Hematopoietic multipotent progenitor cell treated with erythropoietin and hydrocortisone succinate and interleukin-3 and kit ligand, for 15 days (in vitro differentiated cells): ENCODE data around the gene GALNTL6.

Experiments
- DNase-seq: peaks from one replicate; pipeline ENCODE4 v3.0.0-alpha.2; 2015; ENCODE audit warnings: low spot score

Gene GALNTL6

GRCh38 chr4:172009446-172010230 lies 196.4 kb downstream of the GALNTL6 start:
- DNase-seq = no peak

- no peak for DNase-seq
Measured at GRCh38 chr4:172011196-172011595, 198.0 kb downstream of the GALNTL6 start.

GRCh38 chr4:172018358-172018757 lies 205.2 kb downstream of the GALNTL6 start:
- no peak for DNase-seq

- DNase-seq = no peak
Measured at GRCh38 chr4:172035562-172035961, 222.4 kb downstream of the GALNTL6 start.

- DNase-seq = no peak
Measured at GRCh38 chr4:172040766-172041165, 227.6 kb downstream of the GALNTL6 start.

GRCh38 chr4:172042714-172043114 lies 229.5 kb downstream of the GALNTL6 start:
- no peak for DNase-seq

- no peak for DNase-seq
Measured at GRCh38 chr4:172045981-172046380, 232.8 kb downstream of the GALNTL6 start.

- no peak for DNase-seq
Measured at GRCh38 chr4:172048666-172049065, 235.5 kb downstream of the GALNTL6 start.

- no peak for DNase-seq
Measured at GRCh38 chr4:172050911-172051310, 237.7 kb downstream of the GALNTL6 start.

GRCh38 chr4:172055046-172055445 lies 241.8 kb downstream of the GALNTL6 start:
- no peak for DNase-seq

- DNase-seq = no peak
Measured at GRCh38 chr4:172055498-172055897, 242.3 kb downstream of the GALNTL6 start.

- no peak for DNase-seq
Measured at GRCh38 chr4:172061204-172061603, 248.0 kb downstream of the GALNTL6 start.

- no peak for DNase-seq
Measured at GRCh38 chr4:172068506-172068905, 255.3 kb downstream of the GALNTL6 start.

- DNase-seq = no peak
Measured at GRCh38 chr4:172073590-172073989, 260.4 kb downstream of the GALNTL6 start.

GRCh38 chr4:172083272-172083671 lies 270.1 kb downstream of the GALNTL6 start:
- DNase-seq = no peak

- DNase-seq = no peak
Measured at GRCh38 chr4:172088556-172088955, 275.4 kb downstream of the GALNTL6 start.

- DNase-seq = no peak
Measured at GRCh38 chr4:172095161-172095560, 282.0 kb downstream of the GALNTL6 start.

- DNase-seq = no peak
Measured at GRCh38 chr4:172096786-172097185, 283.6 kb downstream of the GALNTL6 start.

- no peak for DNase-seq
Measured at GRCh38 chr4:172099376-172099775, 286.2 kb downstream of the GALNTL6 start.

GRCh38 chr4:172103456-172103855 lies 290.3 kb downstream of the GALNTL6 start:
- no peak for DNase-seq

- DNase-seq = no peak
Measured at GRCh38 chr4:172104539-172104938, 291.3 kb downstream of the GALNTL6 start.

GRCh38 chr4:172105918-172106317 lies 292.7 kb downstream of the GALNTL6 start:
- no peak for DNase-seq

GRCh38 chr4:172109466-172109865 lies 296.3 kb downstream of the GALNTL6 start:
- DNase-seq = no peak

GRCh38 chr4:172124656-172125308 lies 311.6 kb downstream of the GALNTL6 start:
- DNase-seq = no peak
